ENCODE data around the gene UBE3C.

Gene UBE3C

GRCh38 chr7:157297185-157297584 lies 158.5 kb downstream of the UBE3C start:
- TF ChIP-seq CTCF (conservative IDR thresholded peaks at IDR 0.05; ENCODE audit: low read depth, low read length) = no peak
- Histone ChIP-seq H3K4me1 (ENCODE audit: low read depth, poor library complexity, severe bottlenecking) (peaks cover 2% of the 10 kb centered on the region), H3K36me3 (ENCODE audit: insufficient read depth) (no peaks in the 10 kb centered on the region), H3K4me3 (IDR thresholded peaks at IDR 0.05; ENCODE audit: insufficient read depth, low read depth, low read length) (no peak overlapping the region), H4K20me1 (ENCODE audit: insufficient read depth) (no peaks in the 10 kb centered on the region), H3K27ac (no peak overlapping the region), H3K79me2 (ENCODE audit: insufficient read depth, low read depth) (no peaks in the 10 kb centered on the region), H3K9ac (no peak overlapping the region), H3K27me3 (ENCODE audit: insufficient read depth, low read depth) (peaks cover 13% of the 10 kb centered on the region; the same call in 1 of the 2 replicates), H3K4me2 (no peak overlapping the region), H2AFZ (ENCODE audit: low read depth) (no peak overlapping the region)

- Histone ChIP-seq H3K27me3 (ENCODE audit: insufficient read depth, low read depth) (0 out of 2 replicates have a peak, but pooled peaks cover 11% of the 10 kb centered on the region), H2AFZ (ENCODE audit: low read depth) (no peak overlapping the region), H3K27ac (no peak overlapping the region), H3K9ac (no peak overlapping the region), H4K20me1 (ENCODE audit: insufficient read depth) (no peaks in the 10 kb centered on the region), H3K4me1 (ENCODE audit: low read depth, poor library complexity, severe bottlenecking) (peaks cover 8% of the 10 kb centered on the region), H3K79me2 (ENCODE audit: insufficient read depth, low read depth) (no peaks in the 10 kb centered on the region), H3K36me3 (ENCODE audit: insufficient read depth) (no peaks in the 10 kb centered on the region), H3K4me2 (no peak overlapping the region), H3K4me3 (IDR thresholded peaks at IDR 0.05; ENCODE audit: insufficient read depth, low read depth, low read length) (no peak overlapping the region)
- no peak for TF ChIP-seq CTCF (conservative IDR thresholded peaks at IDR 0.05; ENCODE audit: low read depth, low read length)
Observed at GRCh38 chr7:157299317-157299612, 160.5 kb downstream of the UBE3C start.

- H3K4me2 ChIP-seq = no peak overlapping the region
- no peak overlapping the region for H3K27ac ChIP-seq
- H3K4me3 ChIP-seq (IDR thresholded peaks at IDR 0.05; ENCODE audit: insufficient read depth, low read depth, low read length) = no peak overlapping the region
- H3K79me2 ChIP-seq (ENCODE audit: insufficient read depth, low read depth) = no peaks in the 10 kb centered on the region
- no peak overlapping the region for H2AFZ ChIP-seq (ENCODE audit: low read depth)
- peaks cover 8% of the 10 kb centered on the region for H3K4me1 ChIP-seq (ENCODE audit: low read depth, poor library complexity, severe bottlenecking)
- no peaks in the 10 kb centered on the region for H4K20me1 ChIP-seq (ENCODE audit: insufficient read depth)
- no peaks in the 10 kb centered on the region for H3K36me3 ChIP-seq (ENCODE audit: insufficient read depth)
- 0 out of 2 replicates have a peak, but pooled peaks cover 11% of the 10 kb centered on the region for H3K27me3 ChIP-seq (ENCODE audit: insufficient read depth, low read depth)
- H3K9ac ChIP-seq = no peak overlapping the region
- TF ChIP-seq CTCF (conservative IDR thresholded peaks at IDR 0.05; ENCODE audit: low read depth, low read length) = no peak
Observed at GRCh38 chr7:157299613-157300368, 161.1 kb downstream of the UBE3C start.

- Histone ChIP-seq H3K4me3 (IDR thresholded peaks at IDR 0.05; ENCODE audit: insufficient read depth, low read depth, low read length) (no peak overlapping the region), H3K27ac (no peak overlapping the region)
Observed at GRCh38 chr7:157300369-157300825, 161.7 kb downstream of the UBE3C start.

More at GRCh38 chr7:157300369-157300825, 161.7 kb downstream of the UBE3C start:
- Histone ChIP-seq H2AFZ (ENCODE audit: low read depth) (no peak overlapping the region), H3K9ac (no peak overlapping the region), H3K4me1 (ENCODE audit: low read depth, poor library complexity, severe bottlenecking) (peaks cover 8% of the 10 kb centered on the region), H3K4me2 (no peak overlapping the region), H3K27me3 (ENCODE audit: insufficient read depth, low read depth) (0 out of 2 replicates have a peak, but pooled peaks cover 11% of the 10 kb centered on the region), H3K79me2 (ENCODE audit: insufficient read depth, low read depth) (no peaks in the 10 kb centered on the region), H4K20me1 (ENCODE audit: insufficient read depth) (no peaks in the 10 kb centered on the region), H3K36me3 (ENCODE audit: insufficient read depth) (no peaks in the 10 kb centered on the region)
- TF ChIP-seq CTCF (conservative IDR thresholded peaks at IDR 0.05; ENCODE audit: low read depth, low read length) = no peak
